SK-N-SH treated with all-trans-retinoic acid at 6 μM for 48 hours (cell line): ENCODE measurements around the gene DCBLD1.

Source experiments
- ATAC-seq: fragments of 200-7000 bp; cut with Tn5 transposase; 3 replicates; pipeline ENCODE4 v1.9.1; 2020; ENCODE audit warnings: mild to moderate bottlenecking, moderate library complexity
- ARNTL ChIP-seq: fragments of 450-650 bp; formaldehyde crosslinking; IDR thresholded peaks from 2 replicates; pipeline ENCODE4 v1.5.0; 2020; ENCODE audit warnings: low read depth, mild to moderate bottlenecking, moderate library complexity, borderline replicate concordance
- BACH2 ChIP-seq: fragments of 250-450 bp; sonication (Bioruptor Pico); IDR thresholded peaks from 2 replicates; pipeline ENCODE4 v1.9.0; 2021; ENCODE audit warnings: mild to moderate bottlenecking, borderline replicate concordance
- CSDC2 ChIP-seq: fragments of 250-450 bp; sonication (Bioruptor Pico); IDR thresholded peaks from 2 replicates; pipeline ENCODE4 v1.5.0; 2020; ENCODE audit warnings: mild to moderate bottlenecking, moderate library complexity
- ESRRG ChIP-seq: fragments of 250-450 bp; sonication (Bioruptor Pico); IDR thresholded peaks from 2 replicates; pipeline ENCODE4 v1.6.1; 2021; ENCODE audit warnings: mild to moderate bottlenecking
- GLIS3 ChIP-seq: fragments of 250-450 bp; sonication (Bioruptor Pico); IDR thresholded peaks from 2 replicates; pipeline ENCODE4 v1.5.0; 2020; ENCODE audit warnings: mild to moderate bottlenecking, moderate library complexity
- ISL1 ChIP-seq: fragments of 250-450 bp; sonication (Bioruptor Pico); IDR thresholded peaks from 2 replicates; pipeline ENCODE4 v2.1.2; 2022; ENCODE audit warnings: mild to moderate bottlenecking, moderate library complexity
- OSR1 ChIP-seq: fragments of 250-450 bp; sonication (Bioruptor Pico); IDR thresholded peaks from 2 replicates; pipeline ENCODE4 v1.8.0; 2022; ENCODE audit warnings: moderate library complexity, mild to moderate bottlenecking, inconsistent platforms
- RARB ChIP-seq: fragments of 250-450 bp; sonication (Bioruptor Pico); IDR thresholded peaks from 2 replicates; pipeline ENCODE4 v1.8.0; 2021; ENCODE audit warnings: mild to moderate bottlenecking, moderate library complexity
- SNAI2 ChIP-seq: fragments of 250-450 bp; sonication (Bioruptor Pico); IDR thresholded peaks from 2 replicates; pipeline ENCODE4 v1.5.0; 2020; ENCODE audit warnings: mild to moderate bottlenecking, moderate library complexity
- TCF4 ChIP-seq: fragments of 250-450 bp; sonication (Bioruptor Pico); IDR thresholded peaks from 2 replicates; pipeline ENCODE4 v1.8.0; 2021; ENCODE audit warnings: mild to moderate bottlenecking, moderate library complexity, borderline replicate concordance
- TOX ChIP-seq: fragments of 250-450 bp; sonication (Bioruptor Pico); IDR thresholded peaks from 2 replicates; pipeline ENCODE4 v1.8.0; 2021; ENCODE audit warnings: mild to moderate bottlenecking, moderate library complexity, borderline replicate concordance
- ZC3H10 ChIP-seq: fragments of 250-450 bp; sonication (Bioruptor Pico); IDR thresholded peaks from 2 replicates; pipeline ENCODE4 v1.5.1; 2021; ENCODE audit warnings: mild to moderate bottlenecking, moderate library complexity
- ZFP3 ChIP-seq: fragments of 250-450 bp; sonication (Bioruptor Pico); IDR thresholded peaks from 2 replicates; pipeline ENCODE4 v1.5.0; 2020; ENCODE audit warnings: mild to moderate bottlenecking, moderate library complexity
- ZFP30 ChIP-seq: fragments of 450-650 bp; formaldehyde crosslinking; IDR thresholded peaks from 2 replicates; pipeline ENCODE4 v1.5.0; 2022; ENCODE audit warnings: mild to moderate bottlenecking, moderate library complexity
- ZNF565 ChIP-seq: fragments of 450-650 bp; formaldehyde crosslinking; conservative IDR thresholded peaks from 2 replicates; pipeline ENCODE4 v1.5.0; 2020; ENCODE audit warnings: low read depth, mild to moderate bottlenecking, moderate library complexity
- ZNF70 ChIP-seq: fragments of 450-650 bp; formaldehyde crosslinking; IDR thresholded peaks from 2 replicates; pipeline ENCODE4 v1.5.0; 2020; ENCODE audit warnings: mild to moderate bottlenecking, moderate library complexity
- ZNF8 ChIP-seq: fragments of 450-650 bp; formaldehyde crosslinking; IDR thresholded peaks from 2 replicates; pipeline ENCODE4 v1.5.0; 2020; ENCODE audit warnings: mild to moderate bottlenecking, moderate library complexity
- TF ChIP-seq, protein P1 (sequence below): fragments of 250-450 bp; sonication (Bioruptor Pico); IDR thresholded peaks from 2 replicates; pipeline ENCODE4 v1.5.1; 2021; ENCODE audit warnings: mild to moderate bottlenecking, moderate library complexity
- TF ChIP-seq, protein P2 (sequence below): fragments of 250-450 bp; sonication (Bioruptor Pico); IDR thresholded peaks from 2 replicates; pipeline ENCODE4 v1.5.0; 2020; ENCODE audit warnings: mild to moderate bottlenecking, moderate library complexity
- TF ChIP-seq, protein P3 (sequence below): fragments of 250-450 bp; sonication (Bioruptor Pico); IDR thresholded peaks from 2 replicates; pipeline ENCODE4 v1.5.1; 2020; ENCODE audit warnings: low read depth, mild to moderate bottlenecking, moderate library complexity
- TF ChIP-seq, protein P4 (sequence below): fragments of 250-450 bp; sonication (Bioruptor Pico); IDR thresholded peaks from 2 replicates; pipeline ENCODE4 v1.8.0; 2021; ENCODE audit warnings: low read depth, mild to moderate bottlenecking, moderate library complexity, borderline replicate concordance
- TF ChIP-seq, protein P5 (sequence below): fragments of 250-450 bp; sonication (Bioruptor Pico); IDR thresholded peaks from 2 replicates; pipeline ENCODE4 v1.8.0; 2020; ENCODE audit warnings: mild to moderate bottlenecking, moderate library complexity, borderline replicate concordance

Gene DCBLD1

DNA sequence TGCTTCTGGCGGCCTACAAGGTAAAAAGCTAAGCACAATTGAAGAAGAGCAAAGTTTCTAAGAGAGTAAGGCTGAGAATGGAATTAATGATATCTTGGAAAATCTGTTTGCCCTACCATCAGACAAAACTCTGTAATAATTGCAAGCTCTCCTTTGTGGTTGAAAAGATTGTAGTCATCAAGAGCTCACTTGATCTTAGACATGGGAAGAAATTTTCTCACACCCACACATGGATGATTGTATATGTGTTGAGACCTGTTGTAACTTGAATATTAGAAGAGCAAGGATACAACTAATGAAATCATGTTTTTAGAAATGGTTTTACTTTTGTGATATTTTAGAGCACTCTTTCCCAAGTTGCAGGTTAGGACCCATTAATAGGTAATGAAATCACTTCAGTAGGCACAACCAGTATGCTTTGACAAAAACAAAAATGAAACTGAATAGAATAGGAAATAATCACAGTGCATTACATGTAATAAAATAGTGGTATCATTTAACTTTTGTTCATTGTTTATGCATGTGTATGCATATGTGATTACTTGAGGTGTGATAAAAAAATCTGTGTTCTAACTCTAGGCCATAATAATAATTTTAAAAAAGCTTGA lies 14.0 kb downstream of the DCBLD1 start:
- TF ChIP-seq ZNF8 (CRISPR knock-in tag) (no peak), ARNTL (no peak), OSR1 (CRISPR knock-in tag) (no peak), CSDC2 (CRISPR knock-in tag) (no peak), TCF4 (CRISPR knock-in tag) (no peak), ZNF70 (no peak), SNAI2 (CRISPR knock-in tag) (no peak), ZFP3 (CRISPR knock-in tag) (no peak), ZNF565 (no peak), GLIS3 (CRISPR knock-in tag) (no peak), ISL1 (CRISPR knock-in tag) (no peak), ZFP30 (no peak), RARB (CRISPR knock-in tag) (no peak), BACH2 (CRISPR knock-in tag) (no peak), TOX (CRISPR knock-in tag) (no peak)
- TF ChIP-seq, protein P1, sequence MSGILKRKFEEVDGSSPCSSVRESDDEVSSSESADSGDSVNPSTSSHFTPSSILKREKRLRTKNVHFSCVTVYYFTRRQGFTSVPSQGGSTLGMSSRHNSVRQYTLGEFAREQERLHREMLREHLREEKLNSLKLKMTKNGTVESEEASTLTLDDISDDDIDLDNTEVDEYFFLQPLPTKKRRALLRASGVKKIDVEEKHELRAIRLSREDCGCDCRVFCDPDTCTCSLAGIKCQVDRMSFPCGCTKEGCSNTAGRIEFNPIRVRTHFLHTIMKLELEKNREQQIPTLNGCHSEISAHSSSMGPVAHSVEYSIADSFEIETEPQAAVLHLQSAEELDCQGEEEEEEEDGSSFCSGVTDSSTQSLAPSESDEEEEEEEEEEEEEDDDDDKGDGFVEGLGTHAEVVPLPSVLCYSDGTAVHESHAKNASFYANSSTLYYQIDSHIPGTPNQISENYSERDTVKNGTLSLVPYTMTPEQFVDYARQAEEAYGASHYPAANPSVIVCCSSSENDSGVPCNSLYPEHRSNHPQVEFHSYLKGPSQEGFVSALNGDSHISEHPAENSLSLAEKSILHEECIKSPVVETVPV, result no peak
- ATAC-seq, result no peak

DNA sequence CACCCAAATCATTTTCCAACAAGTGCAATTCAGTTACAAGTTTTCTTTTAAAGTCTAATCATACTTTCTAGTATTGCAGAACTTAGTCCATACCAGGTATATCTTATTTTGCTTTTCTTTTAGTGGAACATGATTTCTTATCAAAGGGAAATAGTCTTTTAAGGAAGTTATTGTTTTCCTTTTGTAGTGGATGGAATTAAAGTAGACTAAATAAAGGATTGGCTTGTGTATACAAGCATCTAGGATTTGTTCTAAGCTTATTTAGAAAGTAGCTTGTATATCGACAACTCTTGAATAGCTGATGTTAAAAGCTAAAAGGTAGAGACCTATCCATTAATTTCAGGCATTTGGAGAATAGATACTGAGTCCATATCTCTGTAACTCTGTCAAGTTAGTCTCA lies 14.8 kb downstream of the DCBLD1 start:
- no peak for ATAC-seq
- TF ChIP-seq CSDC2 (CRISPR knock-in tag) (no peak), ARNTL (no peak), GLIS3 (CRISPR knock-in tag) (no peak), RARB (CRISPR knock-in tag) (no peak), ISL1 (CRISPR knock-in tag) (no peak), OSR1 (CRISPR knock-in tag) (no peak), ZC3H10 (CRISPR knock-in tag) (no peak), TOX (CRISPR knock-in tag) (no peak), ESRRG (CRISPR knock-in tag) (no peak), SNAI2 (CRISPR knock-in tag) (no peak), TCF4 (CRISPR knock-in tag) (no peak), ZNF8 (CRISPR knock-in tag) (no peak), ZFP30 (no peak), ZNF565 (no peak)
- TF ChIP-seq, protein P2, sequence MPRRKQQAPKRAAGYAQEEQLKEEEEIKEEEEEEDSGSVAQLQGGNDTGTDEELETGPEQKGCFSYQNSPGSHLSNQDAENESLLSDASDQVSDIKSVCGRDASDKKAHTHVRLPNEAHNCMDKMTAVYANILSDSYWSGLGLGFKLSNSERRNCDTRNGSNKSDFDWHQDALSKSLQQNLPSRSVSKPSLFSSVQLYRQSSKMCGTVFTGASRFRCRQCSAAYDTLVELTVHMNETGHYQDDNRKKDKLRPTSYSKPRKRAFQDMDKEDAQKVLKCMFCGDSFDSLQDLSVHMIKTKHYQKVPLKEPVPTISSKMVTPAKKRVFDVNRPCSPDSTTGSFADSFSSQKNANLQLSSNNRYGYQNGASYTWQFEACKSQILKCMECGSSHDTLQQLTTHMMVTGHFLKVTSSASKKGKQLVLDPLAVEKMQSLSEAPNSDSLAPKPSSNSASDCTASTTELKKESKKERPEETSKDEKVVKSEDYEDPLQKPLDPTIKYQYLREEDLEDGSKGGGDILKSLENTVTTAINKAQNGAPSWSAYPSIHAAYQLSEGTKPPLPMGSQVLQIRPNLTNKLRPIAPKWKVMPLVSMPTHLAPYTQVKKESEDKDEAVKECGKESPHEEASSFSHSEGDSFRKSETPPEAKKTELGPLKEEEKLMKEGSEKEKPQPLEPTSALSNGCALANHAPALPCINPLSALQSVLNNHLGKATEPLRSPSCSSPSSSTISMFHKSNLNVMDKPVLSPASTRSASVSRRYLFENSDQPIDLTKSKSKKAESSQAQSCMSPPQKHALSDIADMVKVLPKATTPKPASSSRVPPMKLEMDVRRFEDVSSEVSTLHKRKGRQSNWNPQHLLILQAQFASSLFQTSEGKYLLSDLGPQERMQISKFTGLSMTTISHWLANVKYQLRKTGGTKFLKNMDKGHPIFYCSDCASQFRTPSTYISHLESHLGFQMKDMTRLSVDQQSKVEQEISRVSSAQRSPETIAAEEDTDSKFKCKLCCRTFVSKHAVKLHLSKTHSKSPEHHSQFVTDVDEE, result no peak
- TF ChIP-seq, protein P1, result no peak
- TF ChIP-seq, protein P3, sequence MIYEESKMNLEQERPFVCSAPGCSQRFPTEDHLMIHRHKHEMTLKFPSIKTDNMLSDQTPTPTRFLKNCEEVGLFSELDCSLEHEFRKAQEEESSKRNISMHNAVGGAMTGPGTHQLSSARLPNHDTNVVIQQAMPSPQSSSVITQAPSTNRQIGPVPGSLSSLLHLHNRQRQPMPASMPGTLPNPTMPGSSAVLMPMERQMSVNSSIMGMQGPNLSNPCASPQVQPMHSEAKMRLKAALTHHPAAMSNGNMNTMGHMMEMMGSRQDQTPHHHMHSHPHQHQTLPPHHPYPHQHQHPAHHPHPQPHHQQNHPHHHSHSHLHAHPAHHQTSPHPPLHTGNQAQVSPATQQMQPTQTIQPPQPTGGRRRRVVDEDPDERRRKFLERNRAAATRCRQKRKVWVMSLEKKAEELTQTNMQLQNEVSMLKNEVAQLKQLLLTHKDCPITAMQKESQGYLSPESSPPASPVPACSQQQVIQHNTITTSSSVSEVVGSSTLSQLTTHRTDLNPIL (CRISPR knock-in tag), result no peak

DNA sequence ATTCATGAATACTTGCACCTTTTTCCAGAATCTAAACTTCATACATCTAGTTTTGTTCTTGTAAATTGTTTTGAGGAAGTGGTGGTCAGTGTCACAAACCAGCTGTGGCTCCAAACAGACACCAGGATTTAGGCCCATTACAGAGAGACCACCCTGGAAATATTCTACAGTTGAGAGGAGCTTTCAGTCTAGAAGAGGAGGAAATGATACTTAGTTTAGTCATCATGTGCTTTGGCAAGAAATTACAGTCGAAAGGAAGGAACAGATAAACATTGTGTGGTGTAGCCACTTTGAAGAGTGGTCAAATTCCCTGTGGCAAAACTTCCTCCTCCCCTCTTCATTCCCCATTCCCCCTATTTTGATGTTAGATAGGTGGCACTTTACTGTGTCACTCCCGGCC lies 15.7 kb downstream of the DCBLD1 start:
- peak; percentile 61 for ATAC-seq
- TF ChIP-seq ESRRG (CRISPR knock-in tag), result no peak
- TF ChIP-seq ZNF70, result no peak
- no peak for TF ChIP-seq ZC3H10 (CRISPR knock-in tag)
- TF ChIP-seq ZNF8 (CRISPR knock-in tag), result no peak
- TF ChIP-seq, protein P4, sequence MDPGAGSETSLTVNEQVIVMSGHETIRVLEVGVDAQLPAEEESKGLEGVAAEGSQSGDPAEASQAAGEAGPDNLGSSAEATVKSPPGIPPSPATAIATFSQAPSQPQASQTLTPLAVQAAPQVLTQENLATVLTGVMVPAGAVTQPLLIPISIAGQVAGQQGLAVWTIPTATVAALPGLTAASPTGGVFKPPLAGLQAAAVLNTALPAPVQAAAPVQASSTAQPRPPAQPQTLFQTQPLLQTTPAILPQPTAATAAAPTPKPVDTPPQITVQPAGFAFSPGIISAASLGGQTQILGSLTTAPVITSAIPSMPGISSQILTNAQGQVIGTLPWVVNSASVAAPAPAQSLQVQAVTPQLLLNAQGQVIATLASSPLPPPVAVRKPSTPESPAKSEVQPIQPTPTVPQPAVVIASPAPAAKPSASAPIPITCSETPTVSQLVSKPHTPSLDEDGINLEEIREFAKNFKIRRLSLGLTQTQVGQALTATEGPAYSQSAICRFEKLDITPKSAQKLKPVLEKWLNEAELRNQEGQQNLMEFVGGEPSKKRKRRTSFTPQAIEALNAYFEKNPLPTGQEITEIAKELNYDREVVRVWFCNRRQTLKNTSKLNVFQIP, result no peak
- no peak for TF ChIP-seq TCF4 (CRISPR knock-in tag)
- no peak for TF ChIP-seq ZFP3 (CRISPR knock-in tag)
- TF ChIP-seq, protein P2, result no peak
- TF ChIP-seq, protein P3 (CRISPR knock-in tag), result no peak
- no peak for TF ChIP-seq RARB (CRISPR knock-in tag)
- TF ChIP-seq, protein P5, sequence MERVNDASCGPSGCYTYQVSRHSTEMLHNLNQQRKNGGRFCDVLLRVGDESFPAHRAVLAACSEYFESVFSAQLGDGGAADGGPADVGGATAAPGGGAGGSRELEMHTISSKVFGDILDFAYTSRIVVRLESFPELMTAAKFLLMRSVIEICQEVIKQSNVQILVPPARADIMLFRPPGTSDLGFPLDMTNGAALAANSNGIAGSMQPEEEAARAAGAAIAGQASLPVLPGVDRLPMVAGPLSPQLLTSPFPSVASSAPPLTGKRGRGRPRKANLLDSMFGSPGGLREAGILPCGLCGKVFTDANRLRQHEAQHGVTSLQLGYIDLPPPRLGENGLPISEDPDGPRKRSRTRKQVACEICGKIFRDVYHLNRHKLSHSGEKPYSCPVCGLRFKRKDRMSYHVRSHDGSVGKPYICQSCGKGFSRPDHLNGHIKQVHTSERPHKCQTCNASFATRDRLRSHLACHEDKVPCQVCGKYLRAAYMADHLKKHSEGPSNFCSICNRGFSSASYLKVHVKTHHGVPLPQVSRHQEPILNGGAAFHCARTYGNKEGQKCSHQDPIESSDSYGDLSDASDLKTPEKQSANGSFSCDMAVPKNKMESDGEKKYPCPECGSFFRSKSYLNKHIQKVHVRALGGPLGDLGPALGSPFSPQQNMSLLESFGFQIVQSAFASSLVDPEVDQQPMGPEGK (CRISPR knock-in tag), result no peak
